NK-92 (cell line): ENCODE data around the gene RASGRP2.

Source experiments
- DNase-seq: peaks from one replicate; lab custom pipeline; 2025; ENCODE audit not compliant: unreplicated experiment; lab: John Stamatoyannopoulos, UW

The RASGRP2 gene

GRCh38 chr11:64742087-64742888 lies 1.7 kb downstream of the RASGRP2 start:
- no peak for DNase-seq

GRCh38 chr11:64741375-64742086 lies 2.4 kb downstream of the RASGRP2 start:
- no peak for DNase-seq

DNA sequence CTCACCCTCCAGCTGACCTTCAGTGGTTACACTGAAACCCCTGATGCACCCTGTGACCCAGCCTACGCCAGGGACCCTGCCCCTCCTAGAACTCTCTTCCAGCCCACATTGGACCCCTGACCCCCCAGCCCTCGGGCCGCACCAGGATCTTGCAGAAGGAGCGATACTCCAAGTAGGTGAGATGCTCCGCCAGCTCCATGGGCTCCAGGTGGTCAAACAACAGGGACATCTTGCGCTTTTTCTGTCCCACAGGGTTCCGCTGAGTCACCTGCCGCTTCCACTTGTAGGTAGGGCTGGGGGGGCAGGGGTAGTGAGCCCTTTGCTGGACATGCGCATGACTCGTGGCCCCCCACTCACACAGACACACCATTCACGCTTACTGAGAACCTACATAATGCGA lies 4.1 kb downstream of the RASGRP2 start:
- no peak for DNase-seq

GRCh38 chr11:64736654-64737053 lies 7.3 kb downstream of the RASGRP2 start:
- no peak for DNase-seq

- DNase-seq: no peak
Observed at GRCh38 chr11:64735725-64736259, 8.2 kb downstream of the RASGRP2 start.

GRCh38 chr11:64734811-64735724 lies 8.9 kb downstream of the RASGRP2 start:
- no peak for DNase-seq

DNA sequence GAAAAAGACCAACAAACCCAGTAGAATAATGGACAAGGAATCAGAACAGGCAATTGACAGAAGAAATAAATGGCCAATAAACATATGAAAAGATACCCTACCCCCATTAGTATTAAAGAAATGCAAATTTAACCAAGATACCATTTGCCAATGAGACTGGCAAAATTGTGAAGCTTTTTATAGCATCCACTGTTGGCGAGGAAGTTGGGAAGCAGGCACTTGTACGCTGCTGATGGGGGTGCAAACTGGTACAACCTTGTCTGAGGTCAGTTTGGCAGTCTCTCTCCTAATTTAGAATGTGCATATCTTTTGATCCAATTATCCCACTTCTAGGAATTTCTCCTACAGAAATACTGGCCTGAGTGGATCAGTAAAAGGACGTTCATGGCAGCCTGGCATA lies 12.3 kb downstream of the RASGRP2 start:
- no peak for DNase-seq

DNA sequence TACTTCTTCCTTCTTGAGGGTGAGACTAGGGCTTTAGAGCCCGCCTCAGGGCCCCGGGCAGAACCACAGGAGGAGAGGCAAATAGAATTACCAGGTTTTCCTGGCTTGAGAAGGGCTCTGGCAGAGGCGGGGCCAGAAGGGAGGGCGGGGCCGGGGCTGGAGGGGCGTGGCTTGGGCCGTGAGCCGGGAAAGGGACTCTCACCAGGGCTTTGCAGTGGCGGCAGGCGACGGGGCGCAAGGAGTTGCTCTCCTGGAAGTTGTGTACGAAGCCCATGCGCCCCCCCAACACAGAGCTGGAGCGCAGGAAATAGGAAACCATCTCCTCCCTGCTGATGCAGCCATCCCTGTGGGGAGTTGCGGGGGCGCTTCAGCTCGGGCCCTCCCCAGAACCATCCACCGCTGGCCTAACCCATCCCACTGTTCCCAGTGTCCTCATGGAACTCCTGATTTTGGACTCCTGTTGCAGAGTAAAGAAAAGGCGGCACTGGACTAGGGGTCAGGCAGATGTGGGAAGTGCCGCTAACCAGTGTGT lies 14.0 kb downstream of the RASGRP2 start:
- DNase-seq: no peak

- no peak for DNase-seq
Observed at GRCh38 chr11:64728757-64729365, 15.1 kb downstream of the RASGRP2 start.

- no peak for DNase-seq
Observed at GRCh38 chr11:64726867-64727530, 16.9 kb downstream of the RASGRP2 start.

DNA sequence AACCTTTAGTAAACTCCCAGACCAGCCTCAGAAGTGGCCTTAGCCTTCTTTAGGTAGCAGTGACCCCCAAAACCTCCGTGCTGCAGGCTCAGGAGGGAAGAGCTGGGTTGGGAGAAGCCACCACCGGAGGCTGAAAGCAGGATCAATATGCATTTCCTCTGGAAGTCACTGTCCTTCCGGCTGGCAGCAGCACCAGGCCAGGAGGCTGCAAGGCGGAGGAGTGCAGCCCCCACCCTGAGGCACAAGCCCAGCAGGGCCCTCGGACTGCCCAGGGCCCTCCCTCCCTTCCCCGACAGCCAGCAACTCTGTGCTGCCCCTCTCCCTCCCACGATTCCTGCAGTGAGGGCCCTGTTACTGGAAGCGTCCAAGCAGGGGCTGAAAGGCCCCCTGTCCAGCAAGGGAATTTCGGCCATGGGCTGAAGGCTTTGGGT lies 17.7 kb downstream of the RASGRP2 start:
- no peak for DNase-seq

GRCh38 chr11:64724863-64725532 lies 18.9 kb downstream of the RASGRP2 start:
- DNase-seq: no peak

DNA sequence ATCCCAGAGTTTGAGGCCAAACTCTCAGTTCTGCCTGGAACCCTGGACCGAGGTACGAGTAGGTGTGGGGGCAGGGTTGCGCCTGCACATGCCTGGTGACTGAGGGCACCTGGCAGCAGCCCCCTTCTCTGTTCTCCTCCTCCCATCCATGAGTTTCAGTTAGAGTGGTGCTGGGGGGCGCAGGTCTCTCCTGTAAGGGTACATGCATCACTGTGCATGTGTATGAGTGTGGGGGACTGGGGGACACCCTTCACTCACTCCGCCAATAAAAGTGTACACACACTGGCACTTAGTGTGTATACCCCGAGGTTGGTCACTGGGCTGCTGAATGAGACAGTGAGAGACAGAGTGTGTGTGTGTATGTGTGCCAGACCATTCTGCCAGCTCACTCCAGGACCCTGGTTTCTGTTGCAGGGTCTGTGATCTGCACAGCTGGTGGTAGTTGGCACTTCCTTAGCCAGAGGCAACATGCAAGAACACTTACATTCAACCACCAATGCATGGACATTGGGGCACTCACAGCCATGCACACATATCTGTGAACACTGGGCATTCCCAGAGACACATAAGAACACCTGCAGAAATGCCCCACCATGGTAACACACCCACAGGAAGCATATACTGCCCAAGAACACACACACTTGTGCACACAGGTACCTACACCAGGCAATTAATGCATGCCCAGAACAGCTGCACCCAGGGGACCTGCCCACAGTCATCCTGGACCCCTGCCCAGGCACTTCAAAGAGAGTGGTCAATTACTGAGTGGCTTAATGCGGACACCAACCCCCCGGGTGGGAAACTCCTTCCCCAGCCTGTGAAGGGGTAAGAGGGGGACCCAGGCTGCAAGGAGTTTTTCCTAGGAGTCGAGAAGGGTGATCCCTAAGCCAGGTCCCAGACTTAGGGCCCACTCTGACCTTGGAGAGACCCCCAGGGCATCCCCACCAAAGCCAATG lies 19.8 kb downstream of the RASGRP2 start:
- DNase-seq: no peak

DNA sequence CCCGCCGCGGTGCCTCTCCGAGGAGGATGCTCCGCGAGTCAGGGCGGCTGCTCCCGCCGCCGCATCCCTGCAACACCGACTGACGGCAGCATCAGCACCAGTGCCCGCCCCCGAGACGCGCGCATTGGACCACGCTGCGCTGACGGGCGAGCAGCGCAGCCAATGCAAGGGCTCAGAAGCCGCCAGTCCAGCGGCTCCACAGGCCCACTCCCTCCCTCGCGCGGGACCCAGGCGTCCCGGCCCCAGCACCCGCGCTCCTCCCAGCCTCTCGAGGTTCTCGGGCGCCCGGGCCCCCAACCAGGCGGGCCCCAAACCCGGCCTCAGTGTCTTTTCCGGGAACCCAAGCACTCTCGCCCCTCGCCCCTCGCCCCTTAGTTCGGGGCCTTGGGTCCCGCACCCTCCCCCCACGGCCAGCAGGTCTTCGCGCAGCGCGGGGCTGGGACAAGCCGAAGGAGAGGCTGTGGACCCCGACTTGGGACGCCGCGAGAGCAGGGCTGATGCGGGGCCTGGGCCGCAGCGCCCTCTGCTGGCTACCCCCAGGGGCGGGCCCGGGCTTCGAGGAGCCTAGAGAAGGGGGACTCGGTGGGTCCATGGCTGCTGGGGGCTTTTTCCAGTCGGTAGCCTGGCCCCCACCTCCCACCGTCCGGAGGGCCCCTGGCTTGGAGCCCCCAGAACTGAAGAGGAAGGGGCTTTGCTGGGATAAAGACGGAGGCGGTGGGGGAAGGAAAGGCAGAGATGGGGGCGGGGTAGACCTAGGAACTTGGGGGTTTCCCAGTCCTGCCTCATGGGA lies 20.6 kb downstream of the RASGRP2 start, which contains the start of gene NRXN2:
Gene NRXN2 (minus strand): TSS at position 81 of the 790 bp plus-strand sequence. CDS start 9,498 bp downstream, outside the sequence.
- no peak for DNase-seq

DNA sequence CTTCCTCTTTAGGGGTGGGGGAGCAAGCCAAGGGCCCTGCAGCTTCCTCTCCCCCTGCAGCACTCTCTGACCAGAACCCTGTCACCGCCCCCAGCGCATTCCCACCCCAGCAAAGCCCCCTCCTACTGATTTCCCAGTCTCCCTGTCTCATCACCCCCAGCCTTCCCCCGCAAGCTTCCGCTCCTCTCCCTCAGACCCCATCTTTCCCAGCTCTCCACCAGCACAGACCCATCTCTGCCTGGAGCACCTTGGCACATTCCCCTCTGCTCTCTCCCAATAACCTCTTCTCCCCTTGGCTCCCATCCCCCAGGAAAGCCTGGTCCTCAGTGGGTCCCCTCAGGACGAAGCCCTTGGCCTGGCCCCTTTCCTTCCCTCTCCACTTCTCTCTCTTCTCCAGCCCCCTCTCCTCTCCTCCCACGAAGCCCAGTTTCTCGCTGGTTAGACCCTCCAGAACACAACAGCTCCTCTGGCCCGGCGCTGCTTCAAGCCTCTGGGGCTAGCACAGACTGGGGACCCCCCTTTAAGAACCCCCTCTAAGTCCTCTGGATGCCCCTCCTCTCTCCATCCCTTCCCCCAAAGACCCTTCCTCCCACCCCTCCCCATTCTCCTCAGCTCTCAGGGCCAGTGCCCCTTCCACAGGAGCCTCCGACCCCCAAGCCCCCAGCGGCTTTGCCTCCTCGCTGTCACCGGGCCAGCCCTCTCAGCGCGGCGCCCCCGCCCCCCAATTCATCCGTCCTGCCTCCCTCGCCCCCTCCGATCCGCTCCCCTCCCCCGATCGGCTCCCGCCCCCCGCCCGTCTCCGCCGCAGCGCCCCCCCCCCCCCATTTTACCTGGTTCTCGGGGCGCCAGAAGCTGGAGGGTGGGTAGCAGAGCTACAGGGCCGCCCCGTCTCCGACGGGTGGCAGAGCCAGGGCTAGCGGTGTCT lies 21.5 kb downstream of the RASGRP2 start:
- no peak for DNase-seq

DNA sequence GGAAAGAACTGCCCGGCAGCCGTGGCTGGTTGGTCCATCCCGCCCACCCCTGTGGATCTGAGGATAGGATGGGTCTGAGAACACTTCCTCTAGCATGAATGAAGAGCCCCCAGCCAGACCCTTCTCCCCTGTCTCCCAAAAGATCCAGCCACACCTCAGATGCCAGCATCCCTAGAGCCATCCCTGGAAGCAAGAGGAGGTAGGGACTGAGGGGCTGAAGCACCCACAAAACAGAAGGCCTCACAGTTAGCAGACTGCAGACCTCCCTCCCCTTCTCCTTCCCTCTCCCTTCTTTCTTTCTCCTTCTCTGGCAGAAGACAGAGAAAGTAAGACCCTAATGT lies 22.6 kb downstream of the RASGRP2 start:
- no peak for DNase-seq
